Brain microvascular endothelial cell (primary cell): ENCODE results near the gene HAUS5.
"Not testable (repeated sequence)": the region's sequence is repeated elsewhere in the genome, so short reads cannot be mapped to it uniquely, and the experiment has no call there.

Experiments used
- DNase-seq: peaks from one replicate; pipeline ENCODE4 v3.0.0-alpha.2; 2020
- H3K27ac ChIP-seq: fragments of 250-450 bp; sonication (Bioruptor Pico); 2 replicates; pipeline ENCODE4 v1.5.1; 2020; ENCODE audit warnings: mild to moderate bottlenecking, moderate library complexity
- H3K27me3 ChIP-seq: fragments of 250-450 bp; sonication (Bioruptor Pico); replicated peaks from 2 replicates; pipeline ENCODE4 v1.5.1; 2020; ENCODE audit warnings: mild to moderate bottlenecking
- H3K36me3 ChIP-seq: fragments of 250-450 bp; sonication (Bioruptor Pico); replicated peaks from 2 replicates; pipeline ENCODE4 v1.5.1; 2020; ENCODE audit warnings: mild to moderate bottlenecking
- H3K4me3 ChIP-seq: 2 replicates; pipeline ENCODE4 v1.5.1; 2011; ENCODE audit warnings: low read depth, mild to moderate bottlenecking, control low read depth, low read length, moderate library complexity
- CTCF ChIP-seq: IDR thresholded peaks from 2 replicates; pipeline ENCODE4 v1.5.1; 2011; ENCODE audit warnings: low read depth, mild to moderate bottlenecking, moderate library complexity, low read length, control low read depth, inconsistent platforms; ENCODE audit errors: missing control alignments
- in situ Hi-C: cut with HindIII; loops from 2 replicates; pipeline ENCODE4 v1.10.0; 2017; ENCODE audit warnings: low sequenced_read_pairs, low pct_ligation_motif_present

HAUS5 gene

GRCh38 chr19:35587321-35587720 lies 25.2 kb upstream of the HAUS5 start:
- Histone ChIP-seq H3K27ac (no peak overlapping the region), H3K36me3 (no peaks in the 10 kb centered on the region), H3K27me3 (no peaks in the 10 kb centered on the region), H3K4me3 (no peak overlapping the region)
- TF ChIP-seq CTCF = no peak
- in situ Hi-C loops = no loop called here
- DNase-seq = peak; percentile 4

GRCh38 chr19:35590875-35591274 lies 21.7 kb upstream of the HAUS5 start:
- no peaks in the 10 kb centered on the region for H3K27me3 ChIP-seq
- no peak for DNase-seq
- H3K27ac ChIP-seq = no peak overlapping the region
- no peak for TF ChIP-seq CTCF
- no peaks in the 10 kb centered on the region for H3K36me3 ChIP-seq
- H3K4me3 ChIP-seq = no peak overlapping the region
- in situ Hi-C loops = no loop called here

- Histone ChIP-seq H3K27ac (no peak overlapping the region), H3K4me3 (no peak overlapping the region), H3K27me3 (no peaks in the 10 kb centered on the region), H3K36me3 (no peaks in the 10 kb centered on the region)
- in situ Hi-C loops = no loop called here
- peak; percentile 57 for TF ChIP-seq CTCF
- no peak for DNase-seq
Observed at GRCh38 chr19:35592226-35592625, 20.3 kb upstream of the HAUS5 start.

GRCh38 chr19:35595026-35595425 lies 17.5 kb upstream of the HAUS5 start:
- in situ Hi-C loops, H3K27me3 ChIP-seq, H3K36me3 ChIP-seq, DNase-seq, H3K4me3 ChIP-seq, H3K27ac ChIP-seq: not testable (repeated sequence)

GRCh38 chr19:35595928-35596327 lies 16.6 kb upstream of the HAUS5 start:
- Histone ChIP-seq H3K27ac (no peak overlapping the region), H3K4me3 (no peak overlapping the region), H3K36me3 (no peaks in the 10 kb centered on the region), H3K27me3 (no peaks in the 10 kb centered on the region)
- no peak for DNase-seq
- in situ Hi-C loops = no loop called here
- no peak for TF ChIP-seq CTCF

- no peaks in the 10 kb centered on the region for H3K27me3 ChIP-seq
- DNase-seq = no peak
- in situ Hi-C loops = no loop called here
- no peak for TF ChIP-seq CTCF
- H3K27ac ChIP-seq = no peak overlapping the region
- H3K4me3 ChIP-seq = no peak overlapping the region
- no peaks in the 10 kb centered on the region for H3K36me3 ChIP-seq
Observed at GRCh38 chr19:35596366-35596999, 16.1 kb upstream of the HAUS5 start.
